Mammary epithelial cell (primary cell): ENCODE measurements around the gene ANKRD33B.

ENCODE experiments used
- CTCF ChIP-seq, 2 donors: IDR thresholded peaks in 1 of 2; conservative IDR thresholded peaks in 1 of 2; 2 replicates each; pipeline ENCODE4 v1.5.1; 2011 to 2012; ENCODE audit warnings: inconsistent platforms in 2 of 2, low read length in 2 of 2, mild to moderate bottlenecking in 2 of 2, control low read depth in 1 of 2, low read depth in 1 of 2; ENCODE audit not compliant: insufficient read depth in 1 of 2; ENCODE audit errors: extremely low read depth in 1 of 2
- EZH2 ChIP-seq: IDR thresholded peaks from 2 replicates; pipeline ENCODE4 v1.6.1; 2012; ENCODE audit warnings: low read length, inconsistent platforms, borderline replicate concordance

- TF ChIP-seq CTCF (conservative IDR thresholded peaks at IDR 0.05 in 1 of 2, IDR thresholded peaks at IDR 0.05 in 1 of 2; ENCODE audit: extremely low read depth in 1 of 2, insufficient read depth in 1 of 2, low read depth in 1 of 2, low read length in 2 of 2) (no peak), EZH2 (no peak)
Measured at GRCh38 chr5:10627160-10627701, 63.4 kb downstream of the ANKRD33B start.
